Medulla oblongata (tissue), 1 donor: Measurements from ENCODE around the gene SIRPA.
A peak's percentile ranks its signal among the peaks of the same experiment; 100 is the strongest.
"Not testable (repeated sequence)": the region's sequence is repeated elsewhere in the genome, so short reads cannot be mapped to it uniquely, and the experiment has no call there.

ENCODE experiments used
- DNase-seq: peaks from one replicate; pipeline ENCODE4 v3.0.0-alpha.2; 2015; ENCODE audit errors: extremely low spot score

The SIRPA gene

GRCh38 chr20:1906361-1907051, 11.3 kb downstream of the SIRPA start:
- DNase-seq, result no peak

GRCh38 chr20:1907586-1907985, 12.4 kb downstream of the SIRPA start:
- no peak for DNase-seq

- no peak for DNase-seq
Measured at GRCh38 chr20:1908191-1908590, 13.0 kb downstream of the SIRPA start.

- peak; percentile 65 for DNase-seq
Measured at GRCh38 chr20:1909097-1909496, 13.9 kb downstream of the SIRPA start.

- no peak for DNase-seq
Measured at GRCh38 chr20:1911536-1911935, 16.3 kb downstream of the SIRPA start.

- DNase-seq, result no peak
Measured at GRCh38 chr20:1912053-1912452, 16.8 kb downstream of the SIRPA start.

GRCh38 chr20:1912646-1913045, 17.4 kb downstream of the SIRPA start:
- DNase-seq, result no peak

- DNase-seq, result not testable (repeated sequence)
Measured at GRCh38 chr20:1915233-1915632, 20.0 kb downstream of the SIRPA start.

- DNase-seq, result no peak
Measured at GRCh38 chr20:1915725-1916124, 20.5 kb downstream of the SIRPA start.

GRCh38 chr20:1917786-1918185, 22.6 kb downstream of the SIRPA start:
- no peak for DNase-seq

- no peak for DNase-seq
Measured at GRCh38 chr20:1918491-1919165, 23.4 kb downstream of the SIRPA start.

GRCh38 chr20:1920252-1920651, 25.0 kb downstream of the SIRPA start:
- no peak for DNase-seq

GRCh38 chr20:1920826-1921225, 25.6 kb downstream of the SIRPA start:
- no peak for DNase-seq

- not testable (repeated sequence) for DNase-seq
Measured at GRCh38 chr20:1921985-1922384, 26.8 kb downstream of the SIRPA start.

- no peak for DNase-seq
Measured at GRCh38 chr20:1922786-1923185, 27.6 kb downstream of the SIRPA start.

GRCh38 chr20:1924910-1925861, 30.0 kb downstream of the SIRPA start:
- no peak for DNase-seq

- no peak for DNase-seq
Measured at GRCh38 chr20:1926237-1926636, 31.0 kb downstream of the SIRPA start.

GRCh38 chr20:1927217-1927616, 32.0 kb downstream of the SIRPA start:
- peak; percentile 63 for DNase-seq

- no peak for DNase-seq
Measured at GRCh38 chr20:1928154-1928553, 32.9 kb downstream of the SIRPA start.

- no peak for DNase-seq
Measured at GRCh38 chr20:1928782-1929181, 33.6 kb downstream of the SIRPA start.

GRCh38 chr20:1929460-1929859, 34.3 kb downstream of the SIRPA start:
- no peak for DNase-seq

GRCh38 chr20:1930165-1930564, 35.0 kb downstream of the SIRPA start:
- no peak for DNase-seq
